H54 (cell line): ENCODE results near the gene VAMP4.
"Not testable (repeated sequence)": the region's sequence is repeated elsewhere in the genome, so short reads cannot be mapped to it uniquely, and the experiment has no call there.

Experiments used
- DNase-seq: peaks from one replicate; pipeline ENCODE4 v3.0.0; 2011; ENCODE audit warnings: low spot score, mixed read lengths; ENCODE audit not compliant: insufficient read length
- FAIRE-seq: peaks from 3 replicates; lab custom pipeline; 2011; peaks lifted over from hg19 to GRCh38; lab: Jason Lieb, UNC
- POLR2A ChIP-seq: IDR thresholded peaks from 2 replicates; pipeline ENCODE4 v1.6.1; 2011; ENCODE audit warnings: low read depth, mild to moderate bottlenecking, low read length

The VAMP4 gene

DNA sequence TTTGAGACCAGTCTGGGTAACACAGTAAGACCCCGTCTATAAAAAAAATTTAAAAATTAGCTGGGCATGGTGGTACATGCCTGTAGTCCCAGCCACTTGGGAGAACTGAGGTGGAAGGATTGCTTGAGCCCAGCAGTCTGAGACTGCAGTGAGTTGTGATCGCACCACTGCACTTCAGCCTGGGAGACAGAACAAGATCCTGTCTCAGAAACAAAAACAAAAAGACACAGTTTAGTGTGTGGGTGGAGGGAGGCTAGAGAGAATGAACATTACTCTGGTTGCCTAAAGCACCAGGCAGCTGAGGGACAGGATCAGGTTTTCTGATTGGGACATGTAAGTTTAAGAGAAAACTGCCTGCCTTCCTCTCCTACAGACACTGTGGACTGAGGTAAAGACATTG lies 42.3 kb downstream of the VAMP4 start:
- DNase-seq: no peak
- no peak for FAIRE-seq
- TF ChIP-seq POLR2A: no peak

GRCh38 chr1:171695772-171696171 lies 46.1 kb downstream of the VAMP4 start:
- not testable (repeated sequence) for FAIRE-seq, DNase-seq

DNA sequence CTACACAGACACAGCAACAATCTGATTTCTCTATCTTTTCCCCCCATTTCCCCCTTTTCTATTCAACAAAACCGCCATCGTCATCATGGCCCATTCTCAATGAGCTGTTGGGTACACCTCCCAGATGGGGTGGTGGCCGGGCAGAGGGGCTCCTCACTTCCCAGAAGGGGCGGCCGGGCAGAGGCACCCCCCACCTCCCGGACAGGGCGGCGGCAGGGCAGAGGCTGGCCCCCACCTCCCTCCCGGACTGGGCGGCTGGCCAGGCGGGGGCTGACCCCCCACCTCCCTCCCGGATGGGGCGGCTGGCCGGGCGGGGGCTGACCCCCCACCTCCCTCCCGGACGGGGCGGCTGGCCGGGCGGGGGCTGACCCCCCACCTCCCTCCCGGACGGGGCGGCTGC lies 48.3 kb downstream of the VAMP4 start:
- FAIRE-seq, DNase-seq: not testable (repeated sequence)

DNA sequence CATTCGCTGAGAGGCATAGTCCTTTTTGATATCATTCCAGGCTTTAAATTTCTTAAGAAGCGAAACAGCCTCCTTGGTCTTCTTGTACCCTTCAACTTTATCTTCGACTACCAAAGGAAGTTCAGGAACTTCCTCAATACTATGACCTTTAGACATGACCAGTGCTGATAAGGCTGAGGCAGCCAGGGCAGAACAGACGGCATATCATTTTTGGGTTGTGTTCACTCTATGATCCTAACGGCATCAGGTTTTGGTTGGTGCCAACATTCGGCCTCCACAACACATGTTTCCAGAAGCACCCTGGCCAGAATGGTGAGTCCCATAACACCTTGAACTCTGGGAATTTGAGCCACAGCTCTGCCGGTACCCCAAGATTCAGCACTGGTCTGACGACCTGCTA lies 58.0 kb downstream of the VAMP4 start:
- FAIRE-seq (no peak), DNase-seq (no peak)
- TF ChIP-seq POLR2A: no peak

- no peak for TF ChIP-seq POLR2A
- FAIRE-seq (no peak), DNase-seq (no peak)
Measured at GRCh38 chr1:171680339-171680738, 61.5 kb downstream of the VAMP4 start.

DNA sequence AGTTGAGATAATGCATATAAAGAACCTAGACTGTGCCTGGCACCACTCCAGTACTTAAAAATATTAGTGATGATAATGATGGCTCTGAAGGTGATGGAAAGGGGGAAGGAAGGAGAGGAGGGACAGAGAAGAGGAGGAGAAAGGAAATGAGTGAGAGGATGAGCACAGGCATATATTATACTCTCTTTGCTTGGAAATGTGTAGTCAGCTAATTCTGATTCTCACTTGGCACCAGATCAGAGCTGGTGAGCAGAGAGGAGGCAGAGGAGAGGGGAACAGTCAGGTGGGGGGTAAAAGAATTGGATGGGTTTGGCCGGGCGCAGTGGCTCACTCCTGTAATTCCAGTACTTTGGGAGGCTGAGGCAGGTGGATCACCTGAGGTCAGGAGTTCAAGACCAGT lies 65.0 kb downstream of the VAMP4 start:
- FAIRE-seq (no peak), DNase-seq (no peak)
- no peak for TF ChIP-seq POLR2A

DNA sequence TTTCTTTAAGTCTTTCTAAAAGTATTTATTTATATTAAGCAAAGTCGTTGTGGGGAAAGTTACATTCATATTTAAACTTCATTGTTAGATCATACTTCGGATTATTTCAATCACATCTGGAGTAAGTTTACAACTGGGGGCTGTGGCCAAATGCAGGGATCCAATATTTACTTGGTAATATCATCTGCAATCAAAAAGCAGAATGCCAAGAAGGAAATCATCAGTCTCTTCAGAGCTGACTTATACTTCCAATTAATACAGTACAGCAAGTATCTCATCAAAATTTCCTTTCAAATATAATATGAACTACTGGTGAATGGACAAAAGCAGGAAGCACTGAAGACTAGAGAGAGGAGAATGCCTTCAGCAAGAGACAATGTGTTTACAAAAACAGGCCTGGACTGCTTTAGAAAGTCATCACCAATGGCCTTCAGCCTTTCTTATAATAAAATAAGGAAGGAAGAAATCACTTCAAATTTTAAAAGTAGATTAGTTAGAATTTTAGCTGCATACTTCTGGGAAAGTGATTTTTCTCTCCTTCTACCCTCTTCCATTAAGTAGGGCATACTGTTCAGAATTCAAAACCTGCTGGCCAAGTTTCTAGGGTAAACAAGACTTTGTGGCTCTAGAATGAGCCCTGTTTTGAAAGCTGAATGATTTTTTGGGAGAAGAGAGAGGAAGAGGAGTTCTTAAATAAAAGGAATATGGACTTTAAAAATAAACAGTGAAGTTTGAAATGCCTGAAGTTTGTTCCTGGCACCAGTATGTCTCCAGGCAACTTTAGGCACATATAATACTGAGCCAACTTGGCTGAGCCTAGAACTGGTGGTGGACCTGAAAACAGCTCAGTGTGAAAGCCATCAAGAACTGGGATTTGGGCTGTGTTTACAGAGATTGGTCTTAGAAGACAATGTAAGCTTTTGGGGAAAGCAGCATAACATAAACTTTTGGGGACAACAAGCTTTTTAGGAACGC lies 67.1 kb downstream of the VAMP4 start:
- TF ChIP-seq POLR2A: no peak
- DNase-seq (no peak), FAIRE-seq (no peak)

DNA sequence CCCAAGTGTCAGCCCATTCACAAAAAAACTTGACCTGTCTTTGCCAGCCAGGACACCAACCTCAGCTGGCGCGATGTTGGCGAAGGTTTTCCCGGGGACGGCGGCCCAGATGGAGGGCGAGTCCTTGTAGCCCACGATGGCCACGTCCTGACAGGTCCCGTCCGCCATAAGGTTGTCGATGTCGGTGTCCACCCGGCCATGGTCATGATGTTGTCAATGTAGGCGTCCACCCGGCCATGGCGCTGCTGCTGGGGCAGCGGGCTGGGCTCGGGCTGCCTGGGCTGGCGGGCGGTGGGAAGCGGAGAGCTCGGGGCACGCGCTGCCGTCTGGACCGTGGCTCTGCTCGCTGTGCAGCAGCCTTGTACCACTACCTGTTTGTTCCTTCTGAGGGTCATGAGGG lies 71.1 kb downstream of the VAMP4 start:
- DNase-seq (no peak), FAIRE-seq (no peak)
- no peak for TF ChIP-seq POLR2A

- FAIRE-seq (no peak), DNase-seq (no peak)
- no peak for TF ChIP-seq POLR2A
Measured at GRCh38 chr1:171668372-171668771, 73.5 kb downstream of the VAMP4 start.

GRCh38 chr1:171666114-171666769 lies 75.6 kb downstream of the VAMP4 start:
- no peak for TF ChIP-seq POLR2A
- FAIRE-seq: no peak
- no peak for DNase-seq

DNA sequence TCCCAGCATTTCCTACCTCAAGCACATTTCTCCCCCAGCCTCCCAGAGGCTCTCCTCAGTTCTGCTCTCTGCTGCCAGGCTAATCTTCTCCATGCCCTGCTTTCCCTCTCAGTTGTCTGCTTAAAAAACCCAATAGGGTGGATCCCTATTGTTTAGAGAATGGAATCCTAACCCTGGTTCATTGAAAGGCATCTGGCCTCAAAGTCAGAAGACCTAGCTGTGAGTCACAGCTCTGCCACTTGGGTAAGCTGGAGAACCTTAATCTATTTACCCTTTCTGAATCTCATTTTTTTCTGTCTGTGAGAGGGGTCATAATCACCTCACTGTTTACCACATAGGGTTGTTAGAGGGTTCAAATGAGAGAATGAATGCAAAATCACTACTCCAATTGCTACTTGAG lies 76.9 kb downstream of the VAMP4 start:
- TF ChIP-seq POLR2A: no peak
- FAIRE-seq (no peak), DNase-seq (no peak)

- no peak for TF ChIP-seq POLR2A
- no peak for DNase-seq
- FAIRE-seq: no peak
Measured at GRCh38 chr1:171663854-171664575, 77.8 kb downstream of the VAMP4 start.

DNA sequence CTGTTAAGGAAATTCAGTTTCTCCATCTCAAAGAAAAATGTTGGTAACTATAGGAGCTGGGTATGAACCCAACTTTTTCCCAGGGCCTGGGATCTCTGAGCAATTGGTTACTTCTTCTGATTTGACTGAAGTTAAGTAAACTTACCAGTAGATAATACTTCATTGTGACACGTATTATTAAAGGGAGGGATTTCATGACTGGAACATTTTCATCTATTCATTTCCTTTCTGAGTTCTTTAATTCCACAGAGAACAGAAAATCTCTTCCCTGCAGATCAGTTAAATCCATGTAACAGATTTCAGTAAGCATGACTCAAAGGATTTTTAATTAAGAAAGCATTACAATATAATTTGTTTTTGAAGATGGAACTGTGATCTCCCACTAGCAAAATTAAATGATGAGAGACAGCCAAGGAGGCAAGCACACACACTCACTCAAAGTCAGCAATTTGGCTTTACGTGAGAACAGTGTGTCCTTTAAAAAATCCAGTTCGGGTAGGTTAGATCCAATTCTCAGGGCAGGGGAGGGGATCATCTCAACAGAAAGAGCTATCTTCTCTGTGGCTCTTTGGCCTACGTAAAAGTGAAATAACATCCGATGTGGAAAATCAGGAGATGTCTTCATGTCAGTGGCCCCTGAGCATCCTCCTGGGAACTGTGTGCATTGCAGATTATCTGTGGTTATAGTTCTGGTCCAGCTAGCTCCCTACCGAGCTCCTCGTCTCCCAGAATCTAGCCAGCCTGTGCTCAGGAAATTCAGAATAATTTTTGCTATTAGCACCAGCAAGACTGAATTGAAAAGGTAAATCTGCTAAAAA lies 78.6 kb downstream of the VAMP4 start:
- FAIRE-seq: no peak
- TF ChIP-seq POLR2A: no peak
- no peak for DNase-seq
